Measurements from ENCODE around the gene LRRC4B.

GRCh38 chr19:50481351-50482149 lies 86.7 kb downstream of the LRRC4B start:
- no peak for TF ChIP-seq POLR2A (IDR thresholded peaks at IDR 0.05)
- TF ChIP-seq CTCF (IDR thresholded peaks at IDR 0.05) = no peak
- TF ChIP-seq EP300 (IDR thresholded peaks at IDR 0.05) = no peak
- TF ChIP-seq POLR2AphosphoS5 (IDR thresholded peaks at IDR 0.05) = no peak

Measured in upper lobe of left lung (tissue), 4 donors.